Tibial artery (tissue), 4 donors: ENCODE measurements around the gene CYLD.

Source experiments
- DNase-seq, 2 donors: peaks; one replicate each; pipeline ENCODE4 v3.0.0-alpha.2; 2019
- H3K27ac ChIP-seq, 2 donors: fragments of 200-600 bp; sonication (generic) in 1 of 2; 1 replicate in 1 of 2; 2 replicates in 1 of 2; pipeline ENCODE4 v1.5.1; 2018 to 2019; ENCODE audit warnings: mild to moderate bottlenecking in 1 of 2
- H3K27me3 ChIP-seq, 2 donors: fragments of 200-600 bp; sonication (generic) in 1 of 2; one replicate each; pipeline versions ENCODE4 v1.5.1 to v1.6.0; 2016 to 2019
- H3K36me3 ChIP-seq, 3 donors: fragments of 200-600 bp; sonication (generic) in 2 of 3; one replicate each; pipeline ENCODE4 v1.5.1; 2016 to 2019; ENCODE audit warnings: mild to moderate bottlenecking in 2 of 3
- H3K4me1 ChIP-seq, 4 donors: fragments of 200-600 bp; sonication (generic) in 2 of 4; 1 replicate in 3 of 4; 2 replicates in 1 of 4; pipeline ENCODE4 v1.5.1; 2016 to 2019
- H3K4me3 ChIP-seq, 2 donors: fragments of 200-600 bp; sonication (generic) in 1 of 2; 1 replicate in 1 of 2; 2 replicates in 1 of 2; pipeline ENCODE4 v1.5.1; 2018 to 2019; ENCODE audit warnings: mild to moderate bottlenecking in 2 of 2
- H3K9me3 ChIP-seq, 3 donors: fragments of 200-600 bp; sonication (generic) in 1 of 3; one replicate each; pipeline ENCODE4 v1.5.1; 2016 to 2019
- intact Hi-C: fragments of 100-400 bp; cut with DNase I; formaldehyde crosslinking; loops from one replicate; pipeline ENCODE4 v1.15.0; 2023; ENCODE audit warnings: low total_unique reads
- TF ChIP-seq, protein P1 (sequence below), 2 experiments: fragments of 200-600 bp in 1 of 2; fragments of 450-650 bp in 1 of 2; IDR thresholded peaks; one replicate each; pipeline ENCODE4 v1.5.1; 2017 to 2019; ENCODE audit warnings: antibody characterized with exemption in 2 of 2, mild to moderate bottlenecking in 1 of 2, moderate library complexity in 1 of 2

Gene CYLD

DNA sequence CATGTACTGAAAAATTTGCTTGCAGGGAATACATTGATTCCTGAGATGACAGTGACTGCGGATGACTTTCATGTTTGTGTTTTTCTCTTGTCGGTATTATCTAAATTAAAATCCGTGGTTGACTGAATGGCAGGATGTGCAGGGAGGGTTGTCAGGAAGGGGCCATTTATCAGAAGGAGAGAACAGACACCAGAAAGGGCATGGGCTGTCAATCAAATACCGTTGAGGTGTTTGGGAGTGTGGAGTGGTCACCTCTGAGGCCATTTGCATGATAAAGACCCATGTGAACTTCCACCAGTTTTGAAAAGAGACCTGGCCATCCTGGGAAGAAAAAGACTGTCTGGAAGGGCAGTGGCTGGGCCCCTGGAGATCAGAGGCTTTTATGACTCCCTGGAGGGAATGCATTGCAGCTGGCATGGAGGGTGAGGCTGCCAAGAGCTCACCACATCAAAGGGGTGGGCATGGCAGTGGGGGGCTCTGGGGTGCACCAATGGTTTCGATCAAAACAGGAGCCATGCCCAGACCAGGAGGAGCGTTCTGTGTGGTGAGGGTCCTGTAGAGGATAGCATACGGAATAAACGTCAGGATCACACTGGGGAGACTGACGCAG lies 67.1 kb downstream of the CYLD start:
- intact Hi-C loops, result loop anchor here (5.0 kb wide), 1 partner anchor 142 kb away; no protein-coding TSS in a partner anchor
- Histone ChIP-seq H3K36me3 (no peaks in the 10 kb centered on the region), H3K4me3 (no peak overlapping the region), H3K27me3 (no peaks in the 10 kb centered on the region), H3K9me3 (no peaks in the 10 kb centered on the region), H3K4me1 (peaks cover 0 to 14% (median 2%) of the 10 kb centered on the region in 4 donors), H3K27ac (no peak overlapping the region)
- TF ChIP-seq, protein P1, sequence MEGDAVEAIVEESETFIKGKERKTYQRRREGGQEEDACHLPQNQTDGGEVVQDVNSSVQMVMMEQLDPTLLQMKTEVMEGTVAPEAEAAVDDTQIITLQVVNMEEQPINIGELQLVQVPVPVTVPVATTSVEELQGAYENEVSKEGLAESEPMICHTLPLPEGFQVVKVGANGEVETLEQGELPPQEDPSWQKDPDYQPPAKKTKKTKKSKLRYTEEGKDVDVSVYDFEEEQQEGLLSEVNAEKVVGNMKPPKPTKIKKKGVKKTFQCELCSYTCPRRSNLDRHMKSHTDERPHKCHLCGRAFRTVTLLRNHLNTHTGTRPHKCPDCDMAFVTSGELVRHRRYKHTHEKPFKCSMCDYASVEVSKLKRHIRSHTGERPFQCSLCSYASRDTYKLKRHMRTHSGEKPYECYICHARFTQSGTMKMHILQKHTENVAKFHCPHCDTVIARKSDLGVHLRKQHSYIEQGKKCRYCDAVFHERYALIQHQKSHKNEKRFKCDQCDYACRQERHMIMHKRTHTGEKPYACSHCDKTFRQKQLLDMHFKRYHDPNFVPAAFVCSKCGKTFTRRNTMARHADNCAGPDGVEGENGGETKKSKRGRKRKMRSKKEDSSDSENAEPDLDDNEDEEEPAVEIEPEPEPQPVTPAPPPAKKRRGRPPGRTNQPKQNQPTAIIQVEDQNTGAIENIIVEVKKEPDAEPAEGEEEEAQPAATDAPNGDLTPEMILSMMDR (IDR thresholded peaks at IDR 0.05), result no peak
- DNase-seq, result no peak

DNA sequence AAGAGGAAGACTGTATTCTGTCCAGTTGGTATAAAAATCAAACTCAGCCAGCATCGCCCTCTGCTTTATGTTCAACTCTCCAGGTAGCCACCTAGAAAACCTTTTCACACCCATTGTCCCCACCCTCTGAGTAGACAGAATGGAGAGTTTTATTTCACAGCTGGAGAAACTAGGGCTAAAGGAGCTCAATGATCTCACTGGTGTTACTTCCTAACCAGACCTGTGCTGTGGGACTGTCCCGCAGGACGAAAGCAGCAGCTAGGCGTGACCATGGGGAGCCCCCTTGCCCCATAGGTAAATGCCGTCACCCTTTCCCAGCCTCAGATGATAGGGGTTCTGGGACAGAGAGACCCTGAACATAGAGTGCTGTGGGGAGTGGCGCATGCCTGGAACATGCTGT lies 67.7 kb downstream of the CYLD start:
- DNase-seq, result no peak

DNA sequence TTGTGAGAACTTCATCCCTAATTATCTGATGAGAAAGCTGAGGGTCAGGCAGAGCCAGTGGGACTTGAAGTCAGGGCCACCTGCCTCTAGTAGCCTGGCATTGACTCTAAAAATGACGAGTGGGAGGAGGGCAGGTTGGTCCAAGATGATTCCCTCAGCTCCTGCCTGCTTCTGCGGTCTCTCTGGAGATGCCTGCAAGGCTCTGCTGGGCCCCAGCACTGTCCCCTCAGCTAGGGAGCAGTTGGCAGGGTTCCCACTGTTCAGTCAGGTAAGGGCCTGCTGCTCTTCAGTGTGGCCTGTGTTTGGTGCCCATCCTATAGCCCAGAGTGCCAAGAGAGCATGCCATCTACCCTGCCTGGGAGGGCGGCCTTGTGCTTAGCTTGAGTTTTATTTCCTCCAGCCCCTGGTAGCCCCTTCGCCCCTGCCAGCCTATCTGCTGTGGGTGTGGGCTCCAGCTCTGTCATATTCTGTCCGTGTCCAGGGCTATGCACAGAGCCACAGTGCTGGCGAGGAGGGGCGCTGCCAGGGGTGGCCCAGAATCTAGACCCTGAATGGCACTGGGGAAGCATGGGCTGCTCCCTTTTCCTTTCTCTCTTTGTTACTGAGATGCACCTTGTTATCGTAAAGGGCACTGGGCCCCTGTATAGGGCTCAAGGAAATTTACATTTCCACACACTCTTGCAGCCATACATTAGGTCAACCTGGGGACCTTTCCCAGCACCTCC lies 68.5 kb downstream of the CYLD start:
- intact Hi-C loops, result no loop called here

More for the DNA sequence above, 67.7 kb downstream of the CYLD start:
- TF ChIP-seq, protein P1 (IDR thresholded peaks at IDR 0.05), result no peak
- Histone ChIP-seq H3K4me1 (peaks cover 0 to 14% (median 2%) of the 10 kb centered on the region in 4 donors), H3K4me3 (no peak overlapping the region), H3K9me3 (no peaks in the 10 kb centered on the region), H3K27me3 (no peaks in the 10 kb centered on the region), H3K36me3 (no peaks in the 10 kb centered on the region), H3K27ac (no peak overlapping the region)
- intact Hi-C loops, result loop anchor here (5.0 kb wide), 1 partner anchor 142 kb away; no protein-coding TSS in a partner anchor

DNA sequence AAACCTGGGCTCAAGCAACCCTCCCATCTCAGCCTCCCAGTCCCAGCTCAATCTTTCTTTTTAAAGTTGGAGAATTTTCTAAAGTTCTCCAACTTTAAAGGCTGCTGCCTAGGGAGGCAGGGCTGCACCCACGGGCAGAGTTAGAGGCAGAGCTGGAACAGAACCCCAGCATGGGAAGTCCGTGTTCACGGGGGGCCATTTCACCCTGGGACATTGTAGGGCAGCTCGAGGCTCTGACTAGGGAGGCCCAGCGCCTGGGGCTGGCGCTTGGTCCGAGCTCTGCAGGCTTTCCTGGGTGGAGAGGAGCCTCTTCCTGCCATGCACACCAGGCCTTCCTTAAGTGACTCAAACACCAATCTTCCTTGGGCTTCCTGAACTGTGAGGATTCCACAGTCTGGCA lies 70.2 kb downstream of the CYLD start:
- H3K27ac ChIP-seq, result no peak overlapping the region
- no peaks in the 10 kb centered on the region for H3K9me3 ChIP-seq
- H3K36me3 ChIP-seq, result no peaks in the 10 kb centered on the region
- TF ChIP-seq, protein P1 (IDR thresholded peaks at IDR 0.05), result no peak
- H3K27me3 ChIP-seq, result no peaks in the 10 kb centered on the region
- H3K4me3 ChIP-seq, result no peak overlapping the region
- no peak for DNase-seq
- intact Hi-C loops, result no loop called here
- peaks cover 0 to 7% (median 0%) of the 10 kb centered on the region in 4 donors for H3K4me1 ChIP-seq

More for the DNA sequence above, 68.5 kb downstream of the CYLD start:
- no peaks in the 10 kb centered on the region for H3K27me3 ChIP-seq
- no peaks in the 10 kb centered on the region for H3K9me3 ChIP-seq
- H3K36me3 ChIP-seq, result no peaks in the 10 kb centered on the region
- no peak overlapping the region for H3K27ac ChIP-seq
- H3K4me3 ChIP-seq, result no peak overlapping the region
- no peak for DNase-seq
- peaks cover 0 to 14% (median 2%) of the 10 kb centered on the region in 4 donors for H3K4me1 ChIP-seq
- TF ChIP-seq, protein P1 (IDR thresholded peaks at IDR 0.05), result no peak

DNA sequence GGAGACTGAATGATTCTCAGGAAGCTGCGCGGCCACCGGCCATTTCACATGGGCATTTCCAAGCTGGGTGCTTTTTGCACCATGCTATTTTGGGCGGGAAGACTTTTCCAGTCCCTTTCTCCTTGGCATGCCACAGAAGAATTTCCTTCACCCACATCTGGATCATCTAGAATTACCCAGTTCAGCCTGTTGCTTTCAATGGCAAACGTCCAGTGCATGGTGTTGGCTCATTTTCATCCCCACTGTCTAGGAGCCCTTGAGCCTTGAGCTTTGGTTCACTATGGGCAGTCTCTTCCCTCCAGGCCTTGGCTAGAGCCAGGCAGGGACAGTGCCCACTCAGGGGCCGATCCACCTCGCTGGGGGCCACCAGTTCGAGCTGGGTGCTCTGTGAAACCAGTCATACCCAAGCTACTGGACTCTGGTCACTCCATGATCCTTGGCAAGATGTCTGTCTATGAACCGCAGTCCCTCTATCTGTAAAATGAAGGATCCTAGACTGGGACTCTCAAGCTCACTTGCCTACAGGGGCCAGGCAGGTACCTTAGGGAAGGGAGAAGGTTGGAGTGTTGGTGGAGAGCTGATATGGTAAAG lies 71.1 kb downstream of the CYLD start:
- Histone ChIP-seq H3K4me1 (peaks cover 0 to 7% (median 0%) of the 10 kb centered on the region in 4 donors), H3K36me3 (no peaks in the 10 kb centered on the region), H3K9me3 (no peaks in the 10 kb centered on the region), H3K4me3 (no peak overlapping the region), H3K27ac (no peak overlapping the region), H3K27me3 (no peaks in the 10 kb centered on the region)
- intact Hi-C loops, result no loop called here
- DNase-seq, result no peak
- TF ChIP-seq, protein P1 (IDR thresholded peaks at IDR 0.05), result no peak
